ENCODE measurements around the gene DIP2C.

- TF ChIP-seq CTCF (IDR thresholded peaks at IDR 0.05) (no peak), POLR2A (IDR thresholded peaks at IDR 0.05) (no peak)
Measured at GRCh38 chr10:409408-410040, 279.9 kb downstream of the DIP2C start.
